Peyer's patch (tissue), 4 donors: ENCODE measurements around the gene CHML. TPM values are rescaled to one million over a fixed set of nuclear protein-coding genes. Genes with fewer than 3 reads are reported as not detected.
"Not testable (repeated sequence)": the region's sequence is repeated elsewhere in the genome, so short reads cannot be mapped to it uniquely, and the experiment has no call there.

Experiments
- DNase-seq, 3 donors: peaks; one replicate each; pipeline ENCODE4 v3.0.0-alpha.2; 2017 to 2019
- H3K27ac ChIP-seq, 4 donors: fragments of 200-600 bp; sonication (generic); one replicate each; pipeline ENCODE4 v1.5.1; 2016 to 2019
- H3K27me3 ChIP-seq, 2 donors: fragments of 200-600 bp; sonication (generic); one replicate each; pipeline ENCODE4 v1.5.1; 2019
- H3K36me3 ChIP-seq, 3 donors: fragments of 200-600 bp; sonication (generic); one replicate each; pipeline ENCODE4 v1.5.1; 2016 to 2019
- H3K4me1 ChIP-seq, 4 donors: fragments of 200-600 bp; sonication (generic); one replicate each; pipeline ENCODE4 v1.5.1; 2016 to 2019
- H3K4me3 ChIP-seq, 4 donors: fragments of 200-600 bp; sonication (generic); 1 replicate in 3 of 4; 2 replicates in 1 of 4; pipeline ENCODE4 v1.5.1; 2016 to 2019; ENCODE audit warnings: mild to moderate bottlenecking in 1 of 4
- H3K9me3 ChIP-seq, 4 donors: fragments of 200-600 bp; sonication (generic); one replicate each; pipeline ENCODE4 v1.5.1; 2016 to 2019; ENCODE audit warnings: mild to moderate bottlenecking in 1 of 4
- CTCF ChIP-seq, 6 experiments: fragments of 450-650 bp in 4 of 6; fragments of 200-600 bp in 2 of 6; sonication (generic) in 1 of 6; IDR thresholded peaks; one replicate each; pipeline ENCODE4 v1.5.1; 2017 to 2019; ENCODE audit warnings: antibody characterized with exemption in 6 of 6, mild to moderate bottlenecking in 3 of 6, moderate library complexity in 1 of 6
- POLR2A ChIP-seq, 2 donors: fragments of 450-650 bp; IDR thresholded peaks; one replicate each; pipeline ENCODE4 v1.5.1; 2017; ENCODE audit warnings: antibody characterized with exemption in 2 of 2, mild to moderate bottlenecking in 2 of 2, moderate library complexity in 2 of 2
- total RNA-seq, 4 donors: library from RNA; depleted of rRNA; stranded (reverse); fragments of >200 nt; gene quantifications; one replicate each; pipeline ENCODE4 v1.1.0, GENCODE V29; 2016

Gene CHML
- total RNA-seq, 4 donors from 2014 or later: 6.6 to 11.0 (median 9.1) TPM

GRCh38 chr1:241672301-241672700, 32.1 kb upstream of the CHML start:
- no peak for DNase-seq
- Histone ChIP-seq H3K9me3 (no peaks in the 10 kb centered on the region), H3K4me1 (no peaks in the 10 kb centered on the region), H3K27ac (no peak overlapping the region), H3K36me3 (no peaks in the 10 kb centered on the region), H3K4me3 (no peak overlapping the region), H3K27me3 (no peaks in the 10 kb centered on the region)
- TF ChIP-seq POLR2A (IDR thresholded peaks at IDR 0.05) (no peak), CTCF (IDR thresholded peaks at IDR 0.05) (no peak)

- no peak overlapping the region for H3K4me3 ChIP-seq
- TF ChIP-seq POLR2A (IDR thresholded peaks at IDR 0.05) (no peak), CTCF (IDR thresholded peaks at IDR 0.05) (no peak)
- H3K36me3 ChIP-seq: no peaks in the 10 kb centered on the region
- no peaks in the 10 kb centered on the region for H3K9me3 ChIP-seq
- H3K4me1 ChIP-seq: no peaks in the 10 kb centered on the region
- no peak for DNase-seq
- H3K27ac ChIP-seq: no peak overlapping the region
- H3K27me3 ChIP-seq: no peaks in the 10 kb centered on the region
Observed at GRCh38 chr1:241666419-241666818, 26.2 kb upstream of the CHML start.

GRCh38 chr1:241660424-241660972, 20.3 kb upstream of the CHML start:
- H3K36me3 ChIP-seq: no peaks in the 10 kb centered on the region
- TF ChIP-seq POLR2A (IDR thresholded peaks at IDR 0.05): no peak
- TF ChIP-seq CTCF (IDR thresholded peaks at IDR 0.05): no peak
- H3K4me3 ChIP-seq: no peak overlapping the region
- H3K4me1 ChIP-seq: no peaks in the 10 kb centered on the region
- no peaks in the 10 kb centered on the region for H3K9me3 ChIP-seq
- no peak for DNase-seq
- no peak overlapping the region for H3K27ac ChIP-seq
- no peaks in the 10 kb centered on the region for H3K27me3 ChIP-seq

DNA sequence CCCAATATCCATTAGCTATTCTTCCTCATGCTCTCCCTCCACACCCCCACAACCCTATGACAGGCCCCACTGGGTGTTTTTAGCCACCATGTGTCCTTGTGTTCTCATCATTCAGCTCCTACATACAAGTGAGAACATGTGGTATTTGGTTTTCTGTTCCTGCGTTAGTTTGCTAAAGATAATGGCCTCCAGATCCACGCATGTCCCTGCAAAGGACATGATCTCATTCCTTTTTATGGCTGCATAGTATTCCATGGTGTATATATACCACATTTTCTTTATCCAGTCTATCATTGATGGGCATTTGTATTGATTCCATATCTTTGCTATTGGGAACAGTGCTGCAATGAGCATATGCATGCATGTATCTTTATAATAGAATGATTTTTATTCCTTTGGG, 18.8 kb upstream of the CHML start:
- DNase-seq, H3K9me3 ChIP-seq, H3K27ac ChIP-seq, H3K27me3 ChIP-seq, H3K36me3 ChIP-seq, H3K4me3 ChIP-seq, H3K4me1 ChIP-seq: not testable (repeated sequence)

- Histone ChIP-seq H3K4me3 (no peak overlapping the region), H3K27me3 (no peaks in the 10 kb centered on the region), H3K36me3 (no peaks in the 10 kb centered on the region), H3K9me3 (no peaks in the 10 kb centered on the region), H3K4me1 (no peaks in the 10 kb centered on the region), H3K27ac (no peak overlapping the region)
- no peak for DNase-seq
- TF ChIP-seq CTCF (IDR thresholded peaks at IDR 0.05): no peak
- TF ChIP-seq POLR2A (IDR thresholded peaks at IDR 0.05): no peak
Observed at GRCh38 chr1:241658081-241658793, 18.1 kb upstream of the CHML start.

DNA sequence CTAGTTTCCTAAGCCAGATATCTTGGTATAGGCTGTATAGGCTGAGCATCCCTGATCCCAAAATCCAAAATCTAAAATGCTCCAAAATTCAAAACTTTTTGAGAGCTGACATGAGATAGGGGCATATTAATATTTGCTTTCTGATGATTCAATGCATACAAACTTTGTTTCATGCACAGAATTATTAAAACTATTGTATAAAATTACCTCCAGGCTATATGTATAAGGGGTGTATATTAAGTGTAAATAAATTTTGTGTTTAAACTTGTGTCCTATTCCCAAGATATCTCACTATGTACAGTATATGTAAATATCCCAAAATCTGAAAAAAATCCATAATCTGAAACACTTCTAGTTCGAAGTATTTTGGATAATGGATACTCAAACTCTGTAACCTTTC, 14.5 kb upstream of the CHML start:
- H3K36me3 ChIP-seq: no peaks in the 10 kb centered on the region
- no peaks in the 10 kb centered on the region for H3K4me1 ChIP-seq
- no peaks in the 10 kb centered on the region for H3K27me3 ChIP-seq
- no peak overlapping the region for H3K27ac ChIP-seq
- TF ChIP-seq POLR2A (IDR thresholded peaks at IDR 0.05) (no peak), CTCF (IDR thresholded peaks at IDR 0.05) (no peak)
- H3K4me3 ChIP-seq: no peak overlapping the region
- DNase-seq: no peak
- H3K9me3 ChIP-seq: no peaks in the 10 kb centered on the region
